DMS79 treated with DMSO at 0.1 percent for 48 hours (cell line): ENCODE results near the gene TMEM220.

ENCODE experiments used
- DNase-seq: peaks from one replicate; lab custom pipeline; 2025; lab: John Stamatoyannopoulos, UW

The TMEM220 gene

DNA sequence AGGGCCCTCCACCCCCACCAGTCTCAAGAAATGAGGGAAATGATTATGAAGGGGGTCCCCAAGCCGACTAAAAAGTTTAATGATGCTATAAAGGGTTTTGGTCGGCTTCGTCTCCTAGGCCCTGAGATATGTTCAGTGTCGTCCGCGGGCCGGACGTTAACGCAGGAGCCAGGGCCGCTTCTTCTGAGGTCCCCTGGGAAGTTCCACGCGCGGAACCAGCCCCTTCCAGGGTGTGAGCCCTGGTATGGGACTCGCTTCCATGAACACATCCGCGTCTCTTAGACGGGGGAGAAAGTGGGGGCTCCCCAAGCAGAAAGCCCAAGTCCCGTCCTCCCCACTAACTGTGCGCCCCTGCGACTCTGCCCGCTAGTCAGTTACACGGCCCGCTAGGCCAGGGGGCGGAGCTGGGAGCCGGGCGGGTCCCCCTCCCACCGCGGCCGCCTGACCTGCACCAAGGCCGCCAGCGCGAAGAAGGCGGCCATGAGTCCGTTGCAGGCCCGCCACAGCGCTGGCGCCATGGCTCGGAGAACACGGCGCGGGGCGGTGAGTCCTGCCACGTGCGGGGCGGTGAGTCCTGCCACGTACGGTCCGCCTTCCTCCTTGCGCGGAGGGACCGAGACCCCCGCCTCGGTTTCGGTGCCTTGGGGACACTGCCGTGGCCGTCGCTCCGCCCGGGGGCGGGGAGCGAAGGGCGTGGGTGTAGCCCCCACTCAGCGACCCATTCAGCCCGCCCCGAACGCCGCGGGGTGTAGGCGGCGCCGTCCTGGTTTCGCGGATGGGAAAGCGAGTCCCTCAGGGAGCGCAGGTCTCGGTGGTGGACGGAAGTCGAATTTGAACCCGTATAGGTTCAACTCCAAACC is at the start of gene TMEM220:
TSS of gene TMEM220 (minus strand) at position 690 of the 860 bp plus-strand sequence. CDS start at position 518, 172 bp downstream.
- DNase-seq = no peak

DNA sequence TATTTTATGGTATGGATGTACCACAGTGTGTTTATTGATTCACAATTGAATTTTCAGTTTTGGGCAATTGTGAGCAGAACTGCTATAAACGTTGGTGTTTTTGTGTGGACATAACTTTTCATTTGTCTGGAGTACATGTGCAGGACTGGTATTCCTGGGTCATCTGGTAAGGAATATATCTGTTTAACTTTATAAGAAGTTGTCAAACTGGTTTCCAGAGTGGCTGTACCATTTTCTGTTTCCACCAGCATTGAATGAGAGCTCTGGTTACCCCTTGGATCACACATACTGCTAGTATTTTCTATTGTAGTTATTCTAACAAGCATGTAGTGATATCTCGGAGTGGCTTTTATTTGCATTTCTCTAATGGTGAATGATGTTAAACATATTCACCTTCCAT is 49.8 kb upstream of the TMEM220 start:
- DNase-seq = no peak

DNA sequence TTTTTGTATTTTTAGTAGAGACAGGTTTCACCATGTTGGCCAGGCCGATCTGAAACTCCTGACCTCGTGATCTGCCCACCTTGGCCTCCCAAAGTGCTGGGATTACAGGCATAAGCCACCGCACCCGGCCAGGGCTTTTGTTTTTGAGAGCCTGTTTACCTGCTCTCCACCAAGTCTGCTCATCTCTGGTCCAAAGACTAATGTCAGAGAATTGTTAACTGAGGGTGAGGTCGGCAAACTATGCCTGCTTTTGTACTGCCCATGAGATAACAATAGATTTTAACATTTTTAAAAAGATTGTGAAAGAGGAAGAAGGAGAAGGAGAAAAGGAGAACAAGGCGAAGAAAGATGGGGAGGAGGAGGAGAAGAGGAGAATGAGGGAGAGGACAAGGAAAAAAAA is 48.1 kb upstream of the TMEM220 start:
- DNase-seq = no peak

DNA sequence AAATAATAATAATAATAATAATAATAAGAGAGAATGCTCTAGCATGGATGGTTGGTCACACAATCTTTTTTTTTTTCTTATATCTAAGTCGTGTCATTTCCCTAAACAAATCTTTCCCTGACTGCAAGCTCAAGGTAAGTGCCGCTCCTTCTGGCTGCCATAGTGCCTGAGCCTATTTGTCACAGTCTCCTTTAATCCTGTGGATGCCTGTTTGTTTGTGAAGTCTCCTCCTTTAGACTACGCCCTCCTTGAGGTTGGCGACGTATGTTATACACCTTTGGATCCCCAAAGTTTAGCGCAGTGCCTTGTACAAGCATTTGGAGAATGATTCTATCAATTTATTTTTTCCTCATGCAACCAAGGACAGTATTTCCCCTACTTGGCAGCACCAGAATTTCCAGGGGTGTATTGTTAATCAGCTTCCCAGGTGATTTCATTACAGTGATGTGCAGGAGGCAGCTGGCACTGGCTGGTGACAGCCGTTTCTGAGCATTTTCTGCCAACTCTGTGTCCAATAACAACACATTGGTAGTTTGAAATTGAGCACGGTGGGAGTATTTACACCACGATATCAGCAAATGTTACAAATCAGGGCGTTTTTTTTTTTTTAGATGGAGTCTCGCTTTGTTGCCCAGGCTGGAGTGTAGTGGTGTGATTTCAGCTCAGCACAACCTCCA is 47.4 kb upstream of the TMEM220 start:
- DNase-seq = no peak

GRCh38 chr17:10776381-10776780 is 46.6 kb upstream of the TMEM220 start:
- no peak for DNase-seq

GRCh38 chr17:10775740-10776356 is 46.0 kb upstream of the TMEM220 start:
- DNase-seq = no peak

DNA sequence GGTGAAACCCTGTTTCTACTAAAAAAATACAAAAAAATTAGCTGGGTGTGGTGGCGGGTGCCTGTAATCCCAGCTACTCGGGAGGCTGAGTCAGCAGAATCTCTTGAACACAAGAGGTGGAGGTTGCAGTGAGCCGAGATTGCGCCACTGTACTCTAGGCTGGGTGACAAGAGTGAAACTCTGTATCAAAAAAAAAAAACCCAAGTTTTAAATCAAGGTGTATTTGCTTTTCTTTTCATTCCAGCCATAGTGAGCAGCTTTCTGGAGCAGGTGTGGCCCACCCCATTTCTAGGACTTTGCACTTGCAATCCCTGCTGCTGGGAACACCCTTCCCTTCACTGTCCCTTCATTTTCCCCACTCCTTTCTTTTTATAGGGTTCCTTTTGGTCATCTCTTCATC is 45.2 kb upstream of the TMEM220 start:
- no peak for DNase-seq

DNA sequence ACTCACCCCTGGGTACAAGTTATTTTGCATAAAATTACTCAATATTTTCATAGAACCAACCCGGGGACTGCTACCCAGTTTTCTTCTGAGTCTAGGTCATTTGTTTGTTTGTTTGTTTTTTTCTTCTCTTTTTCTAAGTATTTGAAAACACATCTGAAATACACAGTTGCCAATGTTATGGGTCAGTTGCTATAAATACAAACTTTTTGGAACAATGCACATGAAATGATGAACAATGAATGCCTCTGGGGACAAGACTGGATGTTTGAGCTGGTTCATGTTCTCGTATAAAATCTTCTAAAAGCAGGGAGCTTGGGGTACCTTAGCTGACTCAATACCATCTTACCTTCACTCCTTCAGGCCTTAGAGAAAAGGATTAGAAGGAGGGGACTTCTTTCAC is 43.6 kb upstream of the TMEM220 start:
- no peak for DNase-seq

DNA sequence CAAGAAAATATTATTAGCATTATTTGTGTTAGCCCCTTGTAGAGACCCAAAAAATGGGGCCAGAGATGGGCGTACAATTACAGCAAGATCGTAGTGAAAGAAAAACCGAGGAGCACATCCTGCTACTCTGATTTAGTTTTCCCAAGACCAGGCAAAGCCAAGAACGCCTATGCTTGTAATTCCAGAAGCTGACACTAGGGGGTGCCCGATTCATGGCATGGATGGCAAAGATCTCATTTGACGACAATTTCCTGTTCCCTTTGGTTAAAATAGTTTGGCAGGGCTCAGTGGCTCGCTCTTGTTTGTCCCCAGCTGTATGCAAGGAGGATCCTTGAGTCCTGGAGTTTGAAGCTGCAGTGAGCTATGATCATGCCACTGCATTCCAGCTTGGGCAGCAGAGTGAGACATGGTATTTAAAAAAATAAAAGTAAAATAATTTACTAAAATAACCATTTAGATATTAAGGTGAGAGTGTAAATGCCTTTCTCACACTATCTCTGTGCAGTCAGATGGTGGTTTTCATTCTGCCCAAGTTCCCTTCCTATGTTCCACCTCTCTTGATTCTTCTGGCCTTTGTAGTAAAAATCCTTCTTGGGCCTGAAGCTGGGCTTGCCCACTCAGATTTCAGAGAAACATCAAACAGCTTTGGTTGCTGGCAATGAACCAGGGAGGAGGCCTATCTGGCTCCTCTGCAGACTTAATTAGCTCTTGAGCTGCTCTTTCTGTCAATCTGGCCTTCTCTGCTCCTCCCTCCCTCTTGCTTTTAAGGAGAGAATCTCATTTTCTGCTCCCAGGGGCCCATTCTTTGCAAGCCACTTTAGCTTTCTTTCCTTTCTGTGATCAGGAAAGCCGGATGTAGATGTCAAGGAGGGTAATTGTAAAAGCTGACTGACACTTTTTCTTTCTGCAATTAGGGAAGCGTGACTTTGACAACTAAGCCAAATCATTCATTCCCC is 42.9 kb upstream of the TMEM220 start:
- peak; percentile 3 for DNase-seq

DNA sequence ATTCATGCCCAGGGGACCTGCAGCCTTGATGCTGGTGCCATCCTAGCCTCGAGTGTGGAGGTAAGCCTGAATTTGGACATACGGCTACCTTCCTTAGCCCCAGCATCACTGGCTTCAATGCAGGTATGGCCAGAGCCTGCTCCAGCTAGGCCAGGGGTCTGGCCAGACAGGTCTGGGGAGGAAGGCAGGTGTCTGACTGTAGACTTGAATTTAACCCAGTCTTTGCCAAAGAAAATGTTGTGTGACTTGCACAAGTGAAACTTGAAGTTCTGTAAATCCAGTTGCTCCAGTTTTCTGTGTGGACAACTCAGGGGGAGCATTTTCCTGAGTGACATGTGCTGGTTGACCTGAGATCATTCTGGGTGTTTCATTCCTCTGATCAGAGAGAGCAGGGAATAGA is 41.3 kb upstream of the TMEM220 start:
- DNase-seq = no peak

DNA sequence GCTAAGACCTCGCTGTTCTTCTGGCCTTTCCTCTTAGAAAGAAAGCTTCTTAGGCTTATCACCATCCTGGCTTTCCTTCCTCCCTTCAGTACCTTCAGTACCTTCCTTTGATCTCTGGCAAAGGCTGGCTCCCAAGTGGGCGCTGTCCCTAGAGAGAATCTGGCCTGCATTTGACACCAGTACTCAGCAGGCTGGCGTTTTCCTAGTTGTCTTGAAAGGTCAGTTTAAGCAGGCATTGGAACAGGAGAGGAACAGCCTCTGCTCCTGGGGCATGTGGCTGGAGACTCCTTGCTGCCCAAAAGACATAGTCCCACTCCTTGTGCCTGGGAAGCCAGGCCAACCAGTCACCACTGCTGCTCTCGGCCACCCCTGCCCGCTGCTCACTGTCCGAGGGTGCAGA is 40.0 kb upstream of the TMEM220 start:
- no peak for DNase-seq

- DNase-seq = no peak
Observed at GRCh38 chr17:10768750-10769251, 39.0 kb upstream of the TMEM220 start.

DNA sequence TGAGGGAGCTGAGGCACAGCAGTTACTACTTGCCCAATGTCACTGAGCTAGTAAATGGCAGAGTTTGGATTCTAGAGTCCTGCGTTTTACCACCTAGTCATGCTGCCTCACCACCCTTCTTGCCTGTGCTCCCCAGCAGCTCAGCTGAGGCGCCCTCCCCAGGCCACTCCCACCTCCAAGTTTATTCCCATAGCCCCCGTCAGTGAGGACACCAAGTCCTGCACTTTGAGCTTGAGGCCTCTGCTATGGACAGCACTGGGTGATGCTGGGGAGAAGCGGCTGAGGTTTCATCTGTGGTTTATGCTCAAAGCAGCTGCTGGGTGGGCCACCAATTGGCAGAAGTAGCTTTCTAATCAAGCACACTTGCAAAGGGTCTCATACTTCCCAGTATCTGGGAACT is 37.4 kb upstream of the TMEM220 start:
- no peak for DNase-seq

GRCh38 chr17:10762037-10762436 is 32.2 kb upstream of the TMEM220 start:
- no peak for DNase-seq

GRCh38 chr17:10761281-10761680 is 31.5 kb upstream of the TMEM220 start:
- no peak for DNase-seq

- no peak for DNase-seq
Observed at GRCh38 chr17:10758062-10758461, 28.2 kb upstream of the TMEM220 start.

GRCh38 chr17:10757647-10758046 is 27.8 kb upstream of the TMEM220 start:
- no peak for DNase-seq

DNA sequence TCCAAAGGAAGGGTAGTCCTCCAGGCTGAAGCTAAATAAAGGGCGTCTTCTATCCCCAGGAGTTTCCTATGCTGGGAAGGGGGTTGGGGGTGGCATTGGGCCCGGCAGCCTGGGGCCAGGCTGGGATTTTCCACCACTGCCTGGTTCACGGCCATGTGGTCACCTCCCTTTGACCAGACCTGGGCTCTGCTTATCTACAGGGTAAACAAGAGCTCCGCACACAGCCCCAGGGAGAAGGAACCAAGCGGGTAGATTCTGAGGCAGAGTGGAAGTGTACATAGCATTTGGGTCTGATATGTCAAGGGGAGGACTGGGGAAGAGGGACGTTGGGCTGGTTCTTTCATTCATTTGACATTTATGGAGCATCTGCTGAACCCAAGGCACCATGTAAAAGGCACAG is 27.2 kb upstream of the TMEM220 start:
- DNase-seq = no peak

DNA sequence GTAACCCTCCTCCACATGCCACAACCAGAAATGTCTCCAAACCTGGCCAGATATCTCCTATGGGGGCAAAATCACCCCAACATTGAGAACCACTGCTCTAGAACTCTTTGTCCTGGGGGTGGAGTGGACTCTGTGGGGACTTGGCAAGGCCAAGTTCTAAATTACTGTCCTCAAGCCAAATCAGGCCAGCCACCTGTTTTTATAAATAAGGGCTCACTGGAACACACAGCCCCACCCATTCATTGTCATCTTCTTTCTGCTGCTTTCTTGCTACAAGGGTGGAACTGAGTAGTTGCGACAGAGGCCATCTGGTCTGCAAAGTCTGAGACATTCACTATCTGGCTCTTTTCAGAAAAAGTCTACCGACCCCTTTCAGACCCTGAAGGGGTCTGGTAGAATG is 26.8 kb upstream of the TMEM220 start:
- DNase-seq = no peak

DNA sequence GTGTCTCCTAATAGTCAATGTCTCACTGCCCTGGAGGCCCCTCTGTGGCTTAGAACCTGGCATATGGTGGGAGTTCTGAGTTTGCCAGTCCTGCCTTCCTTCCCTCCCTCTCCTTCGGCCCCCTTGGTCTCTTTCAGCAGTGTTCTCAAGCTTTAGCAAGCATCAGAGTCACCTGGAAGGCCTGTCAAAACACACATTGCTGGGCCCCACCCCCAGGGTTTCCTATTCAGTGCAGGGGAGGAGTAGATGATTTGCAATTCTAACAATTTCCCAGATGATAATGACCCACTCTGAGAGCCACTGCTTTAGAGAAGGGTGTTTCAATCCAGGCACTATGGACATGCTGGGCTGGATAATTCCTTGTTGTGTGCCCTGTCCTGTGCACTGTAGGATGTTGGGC is 26.4 kb upstream of the TMEM220 start:
- no peak for DNase-seq

GRCh38 chr17:10755592-10756127 is 25.8 kb upstream of the TMEM220 start:
- no peak for DNase-seq
